OCI-LY1 (cell line): Measurements from ENCODE around the gene KIAA1755.

Source experiments
- CTCF ChIP-seq: fragments of 200-600 bp; sonication (generic), shearing (Covaris generic); IDR thresholded peaks from 2 replicates; pipeline ENCODE4 v1.5.1; 2017; ENCODE audit warnings: mild to moderate bottlenecking, antibody characterized with exemption, low read length, moderate library complexity, mixed read lengths
- EZH2 ChIP-seq: fragments of 200-600 bp; sonication (generic), shearing (Covaris generic); IDR thresholded peaks from 2 replicates; pipeline ENCODE4 v1.8.0; 2017; ENCODE audit warnings: borderline replicate concordance, mixed run types, mild to moderate bottlenecking, antibody characterized with exemption, low read length, moderate library complexity, mixed read lengths

- TF ChIP-seq EZH2 (no peak), CTCF (no peak)
Observed at GRCh38 chr20:38275815-38276550, 15.4 kb upstream of the KIAA1755 start.
